GM21528 (cell line): ENCODE data around the gene ZNF20.
"Not testable (repeated sequence)": the region's sequence is repeated elsewhere in the genome, so short reads cannot be mapped to it uniquely, and the experiment has no call there.

Experiments used
- ATAC-seq: cut with Tn5 transposase; IDR thresholded peaks from one replicate; pipeline ENCODE4 v1.9.1; 2021; ENCODE audit warnings: mild to moderate bottlenecking, moderate library complexity; ENCODE audit not compliant: unreplicated experiment, low FRiP score

The ZNF20 gene

DNA sequence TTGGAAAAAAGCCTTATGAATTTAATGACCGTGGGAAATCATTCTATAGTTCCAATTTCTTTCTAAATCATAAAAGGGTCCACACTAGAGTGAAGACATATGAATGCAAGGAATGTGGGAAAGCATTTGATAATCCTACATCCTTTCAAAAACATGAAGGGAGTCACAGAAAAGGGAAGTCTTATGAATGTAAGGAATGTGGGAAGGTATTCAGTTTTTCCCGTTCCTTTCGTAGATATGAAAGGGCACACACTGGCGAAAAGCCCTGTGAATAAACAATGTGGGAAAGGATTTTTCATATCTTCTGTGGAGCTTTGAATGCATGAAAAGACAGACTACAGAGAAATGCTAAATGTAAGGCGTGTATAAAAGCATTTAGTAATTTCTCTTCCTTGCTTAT, 27.0 kb downstream of the ZNF20 start:
- ATAC-seq: no peak

DNA sequence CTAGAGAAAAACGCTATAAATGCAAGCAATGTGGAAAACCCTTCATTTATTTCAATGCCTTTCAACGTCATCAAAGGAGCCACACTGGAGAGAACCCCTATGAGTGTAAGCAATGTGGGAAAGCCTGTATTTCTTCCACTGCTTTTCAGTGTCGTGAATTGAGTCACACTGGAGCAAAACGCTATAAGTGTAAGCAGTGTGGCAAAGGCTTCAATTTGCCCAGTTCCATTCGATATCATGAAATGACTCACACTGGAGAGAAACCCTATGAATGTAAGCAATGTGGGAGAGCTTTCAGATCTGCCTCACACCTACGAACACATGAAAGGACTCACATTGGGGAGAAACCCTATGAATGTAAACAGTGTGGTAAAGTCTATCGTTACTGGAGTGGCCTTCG, 27.4 kb downstream of the ZNF20 start:
- ATAC-seq: no peak

DNA sequence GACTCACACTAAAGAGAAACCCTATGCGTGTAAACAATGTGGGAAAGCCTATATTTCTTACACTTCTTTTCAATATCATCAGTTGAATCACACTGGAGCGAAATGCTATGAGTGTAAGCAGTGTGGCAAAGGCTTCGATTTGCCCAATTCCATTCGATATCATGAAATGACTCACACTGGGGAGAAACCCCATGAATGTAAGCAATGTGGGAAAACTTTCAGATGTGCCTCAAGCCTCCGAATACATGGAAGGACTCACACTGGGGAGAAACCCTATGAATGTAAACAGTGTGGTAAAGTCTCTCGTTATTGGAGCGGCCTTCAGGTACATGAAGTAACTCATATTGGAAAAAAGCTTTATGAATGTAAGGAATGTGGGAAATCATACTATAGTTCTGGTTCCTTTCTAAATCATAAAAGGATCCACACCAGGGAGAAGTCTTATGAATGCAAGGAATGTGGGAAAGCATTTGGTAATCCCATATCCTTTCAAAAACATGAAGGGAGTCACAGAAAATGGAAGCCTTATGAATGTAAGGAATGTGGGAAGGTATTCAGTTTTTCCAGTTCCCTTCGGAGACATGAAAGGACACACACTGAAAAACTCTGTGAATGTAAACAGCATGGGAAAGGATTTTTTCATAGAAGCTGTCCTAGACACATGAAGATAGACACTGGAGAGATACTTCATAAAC, 28.1 kb downstream of the ZNF20 start:
- ATAC-seq: no peak

DNA sequence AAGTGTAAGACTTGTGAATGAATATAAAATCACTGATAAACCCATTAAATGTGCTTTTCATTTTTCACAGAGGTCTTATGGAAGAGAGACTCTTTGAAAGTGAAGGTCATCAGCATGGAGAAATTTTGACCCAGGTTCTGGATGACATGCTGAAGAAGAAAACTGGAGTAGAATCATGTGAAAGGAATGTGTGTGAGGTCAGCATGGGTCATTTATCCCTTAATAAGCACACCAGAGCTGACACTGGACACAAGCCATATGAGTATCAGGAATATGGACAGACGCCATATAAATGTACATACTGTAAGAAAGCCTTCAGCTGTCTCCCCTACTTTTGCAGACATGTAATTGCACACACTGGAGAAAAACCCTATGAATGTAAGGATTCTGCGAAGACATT, 29.0 kb downstream of the ZNF20 start:
- no peak for ATAC-seq

DNA sequence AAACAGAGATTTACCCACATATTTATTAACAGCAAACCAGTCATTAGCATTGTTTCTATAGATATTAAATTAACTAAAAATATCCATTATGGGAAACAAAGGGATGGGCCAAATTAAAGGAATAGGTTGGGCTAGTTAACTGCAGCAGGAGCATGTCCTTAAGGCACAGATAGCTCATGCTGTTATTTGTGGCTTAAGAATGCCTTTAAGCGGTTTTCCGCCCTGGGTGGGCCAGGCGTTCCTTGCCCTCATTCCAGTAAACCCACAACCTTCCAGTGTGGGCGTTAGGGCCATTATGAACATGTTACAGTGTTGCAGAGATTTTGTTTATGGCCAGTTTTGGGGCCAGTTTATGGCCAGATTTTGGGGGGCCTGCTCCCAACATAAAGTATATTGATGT, 36.2 kb downstream of the ZNF20 start:
- not testable (repeated sequence) for ATAC-seq

DNA sequence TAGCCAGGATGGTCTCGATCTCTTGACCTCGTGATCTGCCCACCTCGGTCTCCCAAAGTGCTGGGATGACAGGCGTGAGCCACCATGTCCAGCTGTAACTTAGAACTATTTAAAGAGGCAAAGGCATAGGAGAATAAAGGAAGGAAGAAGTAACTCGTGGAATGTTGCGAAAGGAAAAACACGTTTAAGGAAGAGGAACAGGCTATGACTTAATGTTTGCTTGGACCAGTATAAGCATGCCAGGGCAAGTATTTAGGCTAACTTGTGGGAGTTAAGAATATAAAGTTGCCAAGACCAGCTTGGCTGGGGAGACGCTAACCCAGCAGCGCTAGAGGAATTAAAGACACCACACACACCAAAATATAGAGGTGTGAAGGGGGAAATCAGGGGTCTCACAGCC, 42.1 kb downstream of the ZNF20 start:
- ATAC-seq: no peak

DNA sequence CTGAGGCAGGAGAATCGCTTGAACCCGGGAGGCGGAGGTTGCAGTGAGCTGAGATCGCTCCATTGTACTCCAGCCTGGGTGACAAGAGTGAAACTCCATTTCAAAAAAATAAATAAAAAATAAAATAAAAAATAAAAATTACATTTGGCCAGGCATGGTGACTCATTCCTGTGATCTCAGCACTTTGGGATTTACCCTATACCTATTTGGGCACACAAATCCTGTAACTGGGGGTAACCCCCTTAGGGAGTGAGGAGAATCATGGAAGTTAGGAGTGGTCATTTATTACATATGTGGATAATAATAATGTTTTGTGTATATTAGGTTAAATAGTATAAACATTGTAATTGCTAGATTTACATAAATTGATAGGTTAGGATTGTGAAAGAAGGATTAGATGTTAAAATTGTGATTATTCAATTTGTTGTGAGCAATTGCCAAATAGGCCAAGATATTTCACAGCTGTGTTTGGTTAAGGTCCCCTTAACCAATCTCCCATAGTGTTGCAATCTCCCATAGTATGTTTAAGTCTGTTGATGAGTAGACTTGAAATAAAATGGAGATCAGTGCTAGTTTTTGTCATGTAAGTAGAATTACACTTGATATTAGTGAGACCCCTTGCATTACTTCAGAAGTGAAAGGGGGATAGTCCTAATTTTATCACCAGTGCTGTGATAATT, 44.9 kb downstream of the ZNF20 start:
- no peak for ATAC-seq

DNA sequence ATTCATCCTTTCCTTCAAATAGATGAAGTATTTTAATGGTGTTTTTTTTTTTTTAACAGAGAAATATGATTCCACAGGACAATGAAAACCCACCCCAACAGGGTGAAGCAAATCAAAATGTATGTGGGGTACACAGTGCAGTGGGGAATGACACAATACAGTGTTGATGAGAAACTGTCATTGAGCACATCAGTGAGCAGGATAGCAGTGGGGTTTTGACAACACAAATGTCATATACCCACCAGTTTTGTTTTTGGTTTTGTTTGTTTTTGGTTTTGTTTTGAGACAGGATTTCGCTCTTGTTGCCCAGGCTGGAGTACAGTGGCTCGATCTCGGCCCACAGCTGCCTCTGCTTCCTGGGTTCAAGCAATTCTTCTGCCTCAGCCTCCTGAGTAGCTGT, 46.4 kb downstream of the ZNF20 start:
- no peak for ATAC-seq

DNA sequence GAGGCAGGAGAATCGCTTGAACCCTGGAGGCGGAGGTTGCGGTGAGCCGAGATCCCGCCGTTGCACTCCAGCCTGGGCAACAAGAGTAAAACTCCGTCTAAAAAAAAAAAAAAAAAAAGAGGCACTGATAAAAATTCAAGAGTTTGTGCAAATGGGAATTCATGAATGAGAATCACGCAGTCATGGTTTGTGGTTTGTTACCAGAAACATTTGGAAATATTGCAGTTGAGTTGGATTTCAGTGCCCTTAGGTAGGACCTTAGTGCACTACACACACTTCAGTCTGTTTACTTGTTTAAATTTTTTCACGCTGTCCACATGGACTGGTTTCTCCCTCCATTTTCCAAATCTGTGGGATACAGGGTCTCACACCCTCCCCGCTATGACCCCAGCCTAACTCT, 47.2 kb downstream of the ZNF20 start:
- ATAC-seq: no peak

DNA sequence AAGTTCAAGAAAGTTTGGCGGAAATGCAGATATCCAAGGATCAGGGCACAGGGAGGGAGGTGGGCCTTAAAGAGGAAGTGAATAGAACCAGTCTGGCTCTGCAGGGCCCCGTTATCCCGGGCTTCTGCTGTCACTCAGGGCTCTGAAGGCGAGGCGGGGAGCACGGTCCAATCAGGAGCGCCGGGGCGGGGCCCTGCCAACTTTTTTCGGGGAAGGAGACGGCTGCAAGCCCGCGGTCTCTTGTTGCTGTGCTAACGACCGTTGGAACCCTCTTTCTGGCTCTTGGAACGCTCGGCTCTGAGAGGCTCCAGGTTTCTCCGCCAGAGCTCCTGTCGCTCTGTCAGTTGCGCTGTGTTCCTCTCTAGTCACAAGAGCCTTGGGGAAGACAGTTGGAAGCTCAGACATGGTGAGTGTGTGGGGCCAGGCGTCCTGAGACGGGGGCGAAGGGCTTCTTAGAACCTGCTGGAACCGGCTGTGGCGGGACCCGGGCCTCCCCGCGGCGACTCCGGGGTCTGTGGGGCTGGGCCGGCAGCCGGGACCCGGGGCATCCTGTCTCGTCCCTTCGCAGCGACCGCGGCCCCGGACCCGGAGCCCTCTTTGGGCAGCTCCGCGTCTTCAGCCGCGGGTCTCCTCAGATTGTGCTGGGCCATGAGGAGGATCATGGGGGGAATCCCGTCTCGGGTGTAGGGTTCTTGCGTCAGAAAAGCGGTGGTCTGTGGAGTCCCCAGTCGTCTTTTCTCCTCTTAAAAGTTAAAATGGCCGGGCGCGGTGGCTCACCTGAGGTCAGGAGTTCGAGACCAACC, 47.9 kb downstream of the ZNF20 start:
- ATAC-seq: no peak

DNA sequence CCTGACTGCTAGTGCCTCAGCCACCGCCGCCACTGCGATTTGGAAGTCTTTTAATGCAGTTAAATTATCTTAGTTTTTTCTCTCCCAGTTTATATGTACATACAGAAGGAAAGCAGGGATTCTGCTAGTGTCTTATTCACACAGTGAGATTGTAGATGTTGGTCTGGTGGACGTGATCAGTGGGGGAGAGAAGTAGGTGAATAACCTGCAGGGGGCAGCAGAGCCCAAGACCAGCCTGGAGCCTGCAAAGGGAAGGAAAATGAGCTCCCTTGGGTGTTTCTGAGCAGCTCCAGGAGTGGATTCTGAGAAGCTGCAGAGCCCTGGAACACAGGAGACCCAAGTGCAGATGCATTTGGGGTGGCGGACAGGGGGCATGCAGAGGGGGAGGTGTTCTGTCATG, 49.3 kb downstream of the ZNF20 start:
- ATAC-seq: no peak

DNA sequence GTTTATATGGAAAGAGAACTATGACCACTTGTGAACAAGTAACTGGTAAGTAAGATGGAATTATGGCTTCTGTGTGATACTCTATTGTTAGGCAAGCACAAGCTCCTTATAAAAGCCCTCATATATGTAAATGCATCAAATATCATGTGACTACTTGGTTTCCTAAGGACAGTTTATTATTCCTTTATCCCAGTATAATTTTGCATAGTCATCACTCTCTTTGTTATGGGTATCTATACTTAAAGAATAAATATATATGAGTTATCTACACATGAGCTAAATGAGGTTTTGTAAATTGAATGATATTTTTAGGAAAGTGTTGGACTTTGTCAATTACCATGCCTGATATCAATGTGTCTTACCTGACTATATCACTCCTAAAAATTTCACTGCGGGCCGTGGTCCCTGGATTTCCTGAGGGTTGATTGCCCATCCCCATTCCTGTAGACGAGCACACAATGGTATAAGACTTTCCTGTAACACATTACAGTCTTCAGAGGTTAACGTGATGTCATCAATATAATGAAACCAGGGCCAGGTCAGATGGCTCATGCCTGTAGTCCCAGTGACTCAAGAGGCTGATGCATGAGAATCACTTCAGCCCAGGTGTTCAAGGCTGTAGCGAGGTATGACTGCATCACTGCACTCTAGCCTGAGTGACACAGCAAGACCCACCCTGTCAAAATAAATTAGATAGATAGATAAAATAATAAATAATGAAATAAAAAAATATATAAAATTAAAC, 54.9 kb downstream of the ZNF20 start:
- ATAC-seq: no peak

DNA sequence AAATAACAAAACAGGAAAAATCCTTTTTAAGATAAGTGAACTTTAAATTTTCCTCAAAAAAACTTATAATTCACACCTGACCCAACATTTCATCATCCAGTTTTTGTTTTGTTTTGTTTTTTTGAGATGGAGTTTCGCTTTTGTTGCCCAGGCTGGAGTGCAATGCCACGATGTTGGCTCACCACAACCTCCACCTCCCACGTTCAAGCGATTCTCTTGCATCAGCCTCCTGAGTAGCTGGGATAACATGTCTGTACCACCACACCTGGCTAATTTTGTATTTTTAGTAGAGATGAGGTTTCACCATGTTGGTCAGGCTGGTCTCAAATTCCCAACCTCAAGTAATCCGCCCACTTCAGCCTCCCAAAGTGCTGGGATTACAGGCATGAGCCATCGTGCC, 56.8 kb downstream of the ZNF20 start:
- not testable (repeated sequence) for ATAC-seq
